Measurements from ENCODE around the gene LSM14B. TPM values are rescaled to one million over a fixed set of nuclear protein-coding genes. Genes with fewer than 3 reads are reported as not detected.

Gene LSM14B
- total RNA-seq, 1 experiment from 2014 or later: 51.3 TPM

GRCh38 chr20:62149532-62150309 lies 27.4 kb downstream of the LSM14B start:
- no peak for ATAC-seq
- POLR2A ChIA-PET: no interaction called here

More at GRCh38 chr20:62149532-62150309, 27.4 kb downstream of the LSM14B start:
- Histone ChIP-seq H3K27me3 (ENCODE audit: insufficient read depth, low read length) (no peaks in the 10 kb centered on the region), H2AFZ (ENCODE audit: low read depth, low read length, poor library complexity, severe bottlenecking) (no peak overlapping the region), H3K9me3 (ENCODE audit: control insufficient read depth in 1 of 2, insufficient read depth in 1 of 2, low read depth in 1 of 2, low read length in 2 of 2) (no peaks in the 10 kb centered on the region), H3K79me2 (ENCODE audit: insufficient read depth, low read length) (peaks cover 99% of the 10 kb centered on the region), H3K36me3 (ENCODE audit: control insufficient read depth in 1 of 2, insufficient read depth in 2 of 2, low read length in 2 of 2) (peaks cover 0 to 36% of the 10 kb centered on the region in 2 experiments; a peak in 2 of 4 replicates), H3K4me1 (ENCODE audit: control insufficient read depth in 1 of 2, insufficient read depth in 2 of 2, low read length in 2 of 2) (peaks cover 6 to 8% of the 10 kb centered on the region in 2 experiments), H3K9ac (ENCODE audit: low read length) (no peak overlapping the region), H3K4me2 (ENCODE audit: low read length) (no peak overlapping the region), H3K27ac (ENCODE audit: low read depth, low read length) (no peak overlapping the region), H3K9me2 (ENCODE audit: insufficient read depth) (no peaks in the 10 kb centered on the region), H4K20me1 (ENCODE audit: insufficient read depth) (peaks cover 12% of the 10 kb centered on the region; the same call in 1 of the 2 replicates), H3K4me3 (replicated peaks in 1 of 2; ENCODE audit: low read depth in 1 of 2, low read length in 2 of 2) (no peak overlapping the region)
- ChIA-PET CTCF (no interaction called here), RAD21 (ENCODE audit: low non-redundant PET in 1 of 2, low total read pairs in 2 of 2, uncharacterized antibody in 2 of 2, unreplicated experiment in 2 of 2) (no interaction called here)
- BruUV-seq (replicated peaks): no TSS peak
- TF ChIP-seq POLR2AphosphoS5 (IDR thresholded peaks at IDR 0.05; ENCODE audit: low read depth, low read length) (no peak), ZBTB33 (IDR thresholded peaks at IDR 0.05; ENCODE audit: extremely low read depth, insufficient replicate concordance, low read length) (no peak), FOSL1 (IDR thresholded peaks at IDR 0.05; ENCODE audit: low read depth) (no peak), SRF (IDR thresholded peaks at IDR 0.05; ENCODE audit: low read depth) (no peak), CBX3 (IDR thresholded peaks at IDR 0.05; ENCODE audit: low read depth) (no peak), ELF1 (IDR thresholded peaks at IDR 0.05; ENCODE audit: borderline replicate concordance, low read depth) (no peak), MAX (IDR thresholded peaks at IDR 0.05) (no peak), RAD21 (IDR thresholded peaks at IDR 0.05; ENCODE audit: low read depth) (no peak), ZFX (IDR thresholded peaks at IDR 0.05) (no peak), SP1 (IDR thresholded peaks at IDR 0.05; ENCODE audit: low read depth) (no peak), YY1 (IDR thresholded peaks at IDR 0.05; ENCODE audit: extremely low read depth, insufficient replicate concordance, low read depth, low read length) (no peak)
- intact Hi-C loops (cut with micrococcal nuclease): no loop called here
- no peak for DNase-seq (ENCODE audit: low read depth, low spot score)
